Mucosa of rectum (tissue), 2 donors: Measurements from ENCODE around the gene CCDC85C.
A peak's percentile ranks its signal among the peaks of the same experiment; 100 is the strongest.

Experiments used
- H3K27ac ChIP-seq, 2 donors: one replicate each; pipeline ENCODE4 v1.7.0; 2013; ENCODE audit warnings: inconsistent platforms in 2 of 2, low read depth in 2 of 2, low read length in 2 of 2
- H3K27me3 ChIP-seq, 2 donors: one replicate each; pipeline ENCODE4 v1.7.0; 2013; ENCODE audit warnings: low read length in 2 of 2; ENCODE audit not compliant: control insufficient read depth in 2 of 2, insufficient read depth in 2 of 2
- H3K36me3 ChIP-seq, 2 donors: one replicate each; pipeline ENCODE4 v1.7.0; 2013; ENCODE audit warnings: low read length in 2 of 2; ENCODE audit not compliant: control insufficient read depth in 2 of 2, insufficient read depth in 2 of 2
- H3K4me1 ChIP-seq, 2 donors: one replicate each; pipeline ENCODE4 v1.7.0; 2013; ENCODE audit warnings: low read length in 2 of 2, mild to moderate bottlenecking in 1 of 2; ENCODE audit not compliant: control insufficient read depth in 2 of 2, insufficient read depth in 2 of 2
- H3K4me3 ChIP-seq, 2 donors: one replicate each; pipeline ENCODE4 v1.7.0; 2013; ENCODE audit warnings: low read length in 2 of 2
- H3K9ac ChIP-seq, 2 donors: one replicate each; pipeline ENCODE4 v1.7.0; 2013; ENCODE audit warnings: low read length in 2 of 2, low read depth in 1 of 2, mild to moderate bottlenecking in 1 of 2
- H3K9me3 ChIP-seq, 2 donors: one replicate each; pipeline ENCODE4 v1.7.0; 2013; ENCODE audit warnings: low read length in 2 of 2; ENCODE audit not compliant: control insufficient read depth in 2 of 2
- donor health status: healthy.
- donor health status: Normal muscosa, but diverticular disease.

CCDC85C gene

DNA sequence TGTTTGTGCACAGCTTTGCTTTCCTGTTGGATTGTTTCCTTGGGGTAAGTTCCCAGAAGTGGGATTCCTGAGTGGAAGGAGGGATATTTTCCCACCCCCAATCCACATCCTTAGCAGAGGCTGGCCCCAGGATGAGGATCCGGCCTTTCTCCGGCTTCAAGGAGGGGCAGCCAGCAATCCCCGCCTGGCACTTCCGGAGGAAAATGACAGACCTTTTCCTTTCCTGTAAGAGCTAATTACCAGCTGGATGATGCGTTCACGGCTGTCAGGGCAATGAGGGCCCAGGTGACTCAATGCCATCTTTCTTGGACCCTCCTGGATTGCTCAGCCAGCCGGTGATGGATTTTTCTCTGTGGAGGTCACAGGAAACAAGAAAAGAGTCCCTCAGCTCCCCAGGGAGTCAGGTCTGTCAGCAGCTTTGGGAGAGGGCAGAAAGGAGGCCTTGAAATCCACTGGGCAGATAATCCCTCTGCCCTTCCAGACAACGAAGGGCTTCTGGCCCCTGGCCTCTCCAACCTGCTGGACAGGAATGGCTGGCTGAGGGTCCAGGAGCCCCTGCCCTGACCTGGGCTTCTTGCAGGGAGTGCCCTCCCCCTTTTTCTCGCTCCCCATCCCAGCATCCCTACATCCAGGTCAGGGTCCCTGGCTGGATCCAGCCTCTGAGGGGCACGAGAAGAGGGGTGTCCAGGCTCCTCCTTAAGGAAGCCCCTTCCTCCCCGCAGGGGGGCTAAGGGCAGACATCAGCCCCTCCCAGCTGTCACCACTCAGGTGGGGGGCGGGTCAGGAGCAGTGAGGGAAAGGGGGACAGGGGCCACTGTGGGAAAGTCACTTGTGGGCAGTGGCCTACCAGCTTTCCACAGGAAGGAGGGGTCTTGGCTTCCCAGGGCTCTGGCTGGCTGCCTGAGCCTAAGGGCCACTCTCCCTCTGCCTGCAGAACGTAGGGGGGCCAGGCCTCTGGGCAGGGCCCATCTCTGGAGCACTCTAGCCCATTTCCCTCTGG, 16.1 kb upstream of the CCDC85C start:
- Histone ChIP-seq H3K36me3 (no peaks in the 10 kb centered on the region), H3K4me3 (no peak overlapping the region), H3K9me3 (no peaks in the 10 kb centered on the region), H3K4me1 (no peaks in the 10 kb centered on the region), H3K27ac (no peak overlapping the region), H3K27me3 (peaks cover 0 to 9% of the 10 kb centered on the region in 2 donors), H3K9ac (no peak overlapping the region)

DNA sequence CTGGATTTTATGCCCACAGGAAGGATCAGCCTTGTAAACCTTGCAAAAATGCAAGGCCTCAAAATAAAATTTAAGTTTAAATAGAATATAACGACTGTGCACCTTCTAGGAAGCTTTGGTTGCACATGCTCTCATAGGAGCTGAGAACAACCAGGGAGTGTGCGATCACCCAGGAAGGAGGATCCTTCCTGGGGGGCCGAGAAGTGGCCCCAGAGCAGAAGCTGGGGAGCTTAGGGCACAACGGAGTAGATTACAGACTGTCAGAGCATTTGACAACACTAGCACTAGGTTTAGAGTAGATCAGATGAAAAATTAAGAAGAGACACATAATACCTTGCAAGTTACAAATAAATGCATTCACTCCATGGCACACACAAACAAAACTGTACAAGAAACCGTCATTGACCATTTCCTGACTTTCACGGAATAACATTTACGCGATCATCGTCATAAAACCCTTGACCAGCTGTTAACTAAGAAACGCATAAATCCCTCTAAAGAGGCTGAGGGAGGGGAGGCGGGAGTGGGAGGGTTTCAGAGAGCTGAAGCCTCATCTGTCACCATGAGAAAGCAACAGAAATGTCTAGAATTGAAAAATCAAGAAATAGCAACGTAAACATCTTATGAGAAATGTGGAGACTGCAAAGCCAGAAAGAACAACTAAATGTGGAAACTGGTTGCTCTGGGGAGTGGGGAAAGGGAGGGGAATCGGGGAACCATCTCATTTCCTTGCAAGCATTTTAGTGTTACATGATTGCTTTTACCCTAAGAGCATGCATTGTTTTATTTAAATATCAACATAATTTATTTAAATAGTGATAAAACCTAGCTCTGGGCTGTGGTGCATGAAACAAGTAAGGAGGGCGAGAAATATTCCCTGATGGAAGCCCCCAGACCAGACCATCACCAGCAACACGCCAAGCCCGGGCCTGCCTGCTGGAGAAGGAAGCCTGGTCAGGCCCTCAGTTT, 13.1 kb upstream of the CCDC85C start:
- Histone ChIP-seq H3K9me3 (no peaks in the 10 kb centered on the region), H3K27ac (no peak overlapping the region), H3K27me3 (peaks cover 0 to 9% of the 10 kb centered on the region in 2 donors)

DNA sequence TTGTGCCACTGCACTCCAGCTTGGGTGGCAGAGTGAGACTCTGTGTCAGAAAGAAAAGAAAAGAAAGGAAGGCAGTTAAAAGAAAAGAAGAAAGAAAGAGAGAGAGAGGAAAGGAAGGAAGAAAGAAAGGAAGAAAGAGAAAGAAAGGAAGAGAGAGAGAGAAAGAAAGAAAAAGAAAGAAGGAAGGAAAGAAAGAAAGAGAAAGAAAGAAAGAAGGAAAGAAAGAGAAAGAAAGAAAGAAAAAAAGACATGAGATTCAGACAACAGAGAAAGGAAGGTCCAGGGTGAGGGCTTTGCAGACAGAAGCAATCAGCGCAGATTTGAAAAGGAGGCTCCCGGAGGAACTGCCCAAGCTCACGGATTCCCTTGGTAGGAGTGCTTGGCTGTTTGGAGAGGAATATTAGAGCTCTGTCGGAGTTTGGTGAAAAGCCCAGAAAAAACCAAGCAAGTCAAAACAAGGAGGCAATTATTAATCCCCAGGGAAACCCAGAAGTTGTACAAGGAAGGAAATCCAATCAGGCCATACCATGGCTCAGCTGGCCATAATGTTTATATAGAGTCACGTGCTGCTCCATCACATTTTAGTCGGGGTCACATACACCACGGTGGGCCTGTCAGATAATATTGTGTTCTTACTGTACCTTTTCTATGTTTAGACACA, 11.6 kb upstream of the CCDC85C start:
- no peak overlapping the region for H3K9ac ChIP-seq
- no peak overlapping the region for H3K27ac ChIP-seq
- peaks cover 0 to 9% of the 10 kb centered on the region in 2 donors for H3K27me3 ChIP-seq
- no peak overlapping the region for H3K4me3 ChIP-seq
- no peaks in the 10 kb centered on the region for H3K36me3 ChIP-seq
- peaks cover 0 to 15% of the 10 kb centered on the region in 2 donors for H3K4me1 ChIP-seq
- no peaks in the 10 kb centered on the region for H3K9me3 ChIP-seq

More for the DNA sequence above, 13.1 kb upstream of the CCDC85C start:
- H3K4me1 ChIP-seq, result peaks cover 0 to 8% of the 10 kb centered on the region in 2 donors
- H3K4me3 ChIP-seq, result no peak overlapping the region
- H3K36me3 ChIP-seq, result no peaks in the 10 kb centered on the region
- no peak overlapping the region for H3K9ac ChIP-seq

- H3K9me3 ChIP-seq, result no peaks in the 10 kb centered on the region
- peaks cover 0 to 6% of the 10 kb centered on the region in 2 donors for H3K27me3 ChIP-seq
- H3K9ac ChIP-seq, result no peak overlapping the region
- H3K27ac ChIP-seq, result no peak overlapping the region
- no peaks in the 10 kb centered on the region for H3K36me3 ChIP-seq
- H3K4me1 ChIP-seq, result peaks cover 0 to 15% of the 10 kb centered on the region in 2 donors
- no peak overlapping the region for H3K4me3 ChIP-seq
These were observed 8.8 kb upstream of the CCDC85C start for GRCh38 chr14:99612738-99613330.

DNA sequence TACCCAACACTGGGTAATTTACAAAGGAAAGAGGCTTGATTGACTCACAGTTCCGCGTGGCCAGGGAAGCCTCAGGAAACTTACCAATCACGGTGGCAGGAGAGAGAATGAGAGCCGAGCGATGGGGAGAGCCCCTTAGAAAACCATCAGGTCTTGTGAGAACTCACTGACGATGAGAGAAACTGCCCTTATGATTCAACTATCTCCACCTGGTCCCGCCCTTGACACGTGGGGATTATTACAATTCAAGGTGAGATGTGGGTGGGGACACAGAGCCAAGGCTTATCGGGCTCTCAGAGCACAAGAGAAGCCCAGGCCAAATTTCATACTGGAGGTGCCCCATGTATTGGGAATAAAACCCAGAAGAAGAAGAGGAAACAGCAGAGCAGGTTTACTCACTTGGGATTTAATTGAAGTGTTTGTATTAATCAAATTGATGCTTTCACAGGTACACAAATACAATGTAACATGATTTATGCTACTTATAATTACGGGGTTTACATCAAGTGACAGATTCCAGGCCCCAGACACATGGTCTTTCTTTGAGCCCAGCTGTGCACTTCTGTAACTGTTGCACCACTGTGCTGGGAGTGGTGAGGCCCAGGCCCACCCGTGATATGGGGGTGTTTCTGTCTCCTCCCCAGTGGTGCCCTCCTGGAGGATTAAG, 8.2 kb upstream of the CCDC85C start:
- Histone ChIP-seq H3K4me3 (no peak overlapping the region), H3K27ac (peak overlapping the region in 1 of 2 donors; percentile 3), H3K9ac (no peak overlapping the region), H3K4me1 (peaks cover 0 to 15% of the 10 kb centered on the region in 2 donors), H3K27me3 (peaks cover 0 to 6% of the 10 kb centered on the region in 2 donors), H3K36me3 (no peaks in the 10 kb centered on the region), H3K9me3 (no peaks in the 10 kb centered on the region)

DNA sequence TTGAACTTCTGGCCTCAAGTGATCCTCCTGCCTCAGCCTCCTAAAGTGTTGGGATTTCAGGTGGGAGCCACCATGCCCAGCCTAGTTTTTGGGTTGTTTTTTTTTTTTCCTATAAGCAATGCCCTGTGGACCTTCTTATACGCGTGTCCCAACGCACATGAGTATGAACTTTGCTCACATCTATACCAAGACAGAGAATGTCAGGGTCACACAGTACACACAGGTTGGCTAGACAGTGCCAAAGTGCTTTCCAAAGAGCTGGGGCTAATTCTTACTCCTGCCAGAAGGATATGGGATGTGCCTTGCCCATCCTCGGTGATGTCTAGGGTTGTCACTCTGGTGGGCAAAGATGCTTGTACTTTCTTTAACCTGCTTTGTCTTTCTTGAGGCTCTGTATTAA, 7.6 kb upstream of the CCDC85C start:
- Histone ChIP-seq H3K4me3 (no peak overlapping the region), H3K36me3 (no peaks in the 10 kb centered on the region), H3K9ac (no peak overlapping the region), H3K4me1 (peaks cover 0 to 15% of the 10 kb centered on the region in 2 donors), H3K27ac (peak overlapping the region in 1 of 2 donors; percentile 3), H3K9me3 (no peaks in the 10 kb centered on the region), H3K27me3 (peaks cover 0 to 6% of the 10 kb centered on the region in 2 donors)

- H3K27ac ChIP-seq, result no peak overlapping the region
- no peaks in the 10 kb centered on the region for H3K9me3 ChIP-seq
These were observed 5.5 kb upstream of the CCDC85C start for GRCh38 chr14:99609245-99610170.

DNA sequence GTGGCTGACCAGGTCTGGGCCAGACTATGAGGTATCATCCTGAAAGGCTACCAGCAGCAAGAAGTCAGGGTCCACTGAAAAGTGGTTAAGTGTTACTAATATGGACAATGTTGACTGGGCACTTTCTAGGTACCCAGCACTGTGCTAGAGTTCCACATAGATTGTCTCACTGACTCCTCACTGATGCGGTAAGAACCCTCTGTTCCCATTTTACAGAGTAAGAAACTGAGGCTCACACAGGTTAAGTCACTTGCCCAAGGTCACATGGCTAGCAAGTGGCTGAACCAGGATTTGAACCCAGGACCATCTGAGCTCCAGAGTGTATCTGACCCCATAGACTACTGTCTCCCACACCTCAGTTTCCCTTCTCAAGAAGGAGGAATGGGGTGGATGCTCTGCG, 4.6 kb upstream of the CCDC85C start:
- Histone ChIP-seq H3K9me3 (no peaks in the 10 kb centered on the region), H3K27me3 (no peaks in the 10 kb centered on the region), H3K36me3 (no peaks in the 10 kb centered on the region), H3K4me3 (no peak overlapping the region), H3K4me1 (peaks cover 6 to 21% of the 10 kb centered on the region in 2 donors), H3K9ac (no peak overlapping the region), H3K27ac (no peak overlapping the region)

More at GRCh38 chr14:99609245-99610170, 5.5 kb upstream of the CCDC85C start:
- no peak overlapping the region for H3K9ac ChIP-seq
- H3K27me3 ChIP-seq, result no peaks in the 10 kb centered on the region
- no peak overlapping the region for H3K4me3 ChIP-seq
- H3K4me1 ChIP-seq, result peaks cover 6 to 21% of the 10 kb centered on the region in 2 donors
- no peaks in the 10 kb centered on the region for H3K36me3 ChIP-seq
